ENCODE measurements around the gene POU2AF2. TPM values are rescaled to one million over a fixed set of nuclear protein-coding genes. Genes with fewer than 3 reads are reported as not detected.

The POU2AF2 gene
- total RNA-seq, 3 donors from 2014 or later (not counting 1 experiment from before 2014, with no cell fraction given), result not detected

- Mint-ChIP-seq H3K9me3 (no peaks in the 10 kb centered on the region), H3K4me3 (no peak overlapping the region), H3K27ac (no peak overlapping the region), H3K36me3 (no peaks in the 10 kb centered on the region), H3K27me3 (ENCODE audit: low read depth in 2 of 2) (peaks cover 28 to 62% of the 10 kb centered on the region in 2 donors), H3K4me1 (no peaks in the 10 kb centered on the region)
- Histone ChIP-seq H3K4me3 (ENCODE audit: low read length) (no peak overlapping the region), H3K4me1 (ENCODE audit: control insufficient read depth, insufficient read depth, low read length) (no peaks in the 10 kb centered on the region), H3K27ac (ENCODE audit: low read length) (no peak overlapping the region), H3K9me3 (ENCODE audit: control insufficient read depth, insufficient read depth, low read length) (no peaks in the 10 kb centered on the region), H3K36me3 (ENCODE audit: control insufficient read depth, insufficient read depth, low read length) (no peaks in the 10 kb centered on the region), H3K27me3 (ENCODE audit: control insufficient read depth, insufficient read depth, low read length) (no peaks in the 10 kb centered on the region)
- WGBS (ENCODE audit: insufficient coverage), result 47% methylated on average over 4 of the region's 4 CpGs
- TF ChIP-seq, protein P1, sequence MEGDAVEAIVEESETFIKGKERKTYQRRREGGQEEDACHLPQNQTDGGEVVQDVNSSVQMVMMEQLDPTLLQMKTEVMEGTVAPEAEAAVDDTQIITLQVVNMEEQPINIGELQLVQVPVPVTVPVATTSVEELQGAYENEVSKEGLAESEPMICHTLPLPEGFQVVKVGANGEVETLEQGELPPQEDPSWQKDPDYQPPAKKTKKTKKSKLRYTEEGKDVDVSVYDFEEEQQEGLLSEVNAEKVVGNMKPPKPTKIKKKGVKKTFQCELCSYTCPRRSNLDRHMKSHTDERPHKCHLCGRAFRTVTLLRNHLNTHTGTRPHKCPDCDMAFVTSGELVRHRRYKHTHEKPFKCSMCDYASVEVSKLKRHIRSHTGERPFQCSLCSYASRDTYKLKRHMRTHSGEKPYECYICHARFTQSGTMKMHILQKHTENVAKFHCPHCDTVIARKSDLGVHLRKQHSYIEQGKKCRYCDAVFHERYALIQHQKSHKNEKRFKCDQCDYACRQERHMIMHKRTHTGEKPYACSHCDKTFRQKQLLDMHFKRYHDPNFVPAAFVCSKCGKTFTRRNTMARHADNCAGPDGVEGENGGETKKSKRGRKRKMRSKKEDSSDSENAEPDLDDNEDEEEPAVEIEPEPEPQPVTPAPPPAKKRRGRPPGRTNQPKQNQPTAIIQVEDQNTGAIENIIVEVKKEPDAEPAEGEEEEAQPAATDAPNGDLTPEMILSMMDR (IDR thresholded peaks at IDR 0.05), result no peak
- DNase-seq, result no peak
- ATAC-seq, result no peak
- intact Hi-C loops (cut with micrococcal nuclease), result no loop called here
These were observed 60.4 kb downstream of the POU2AF2 start for GRCh38 chr11:111305876-111306275.

DNA sequence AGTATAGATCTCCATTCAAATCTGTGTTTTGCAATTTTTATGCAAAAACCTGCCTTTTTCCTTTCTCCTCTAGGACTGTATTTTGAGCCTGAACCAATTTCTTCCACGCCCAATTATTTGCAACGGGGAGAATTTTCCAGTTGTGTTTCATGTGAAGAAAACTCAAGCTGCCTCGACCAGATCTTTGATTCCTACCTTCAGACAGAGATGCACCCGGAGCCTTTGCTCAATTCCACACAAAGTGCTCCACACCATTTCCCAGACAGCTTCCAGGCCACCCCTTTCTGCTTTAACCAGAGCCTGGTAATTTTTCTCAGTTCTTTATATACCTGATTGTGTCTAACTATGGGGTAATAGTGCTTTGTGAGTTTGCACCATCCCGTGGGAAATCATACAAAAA is 60.8 kb downstream of the POU2AF2 start:
- H3K4me3 Mint-ChIP-seq, result no peak overlapping the region
- Histone ChIP-seq H3K27me3 (ENCODE audit: control insufficient read depth, insufficient read depth, low read length) (no peaks in the 10 kb centered on the region), H3K36me3 (ENCODE audit: control insufficient read depth, insufficient read depth, low read length) (no peaks in the 10 kb centered on the region), H3K9me3 (ENCODE audit: control insufficient read depth, insufficient read depth, low read length) (no peaks in the 10 kb centered on the region), H3K4me3 (ENCODE audit: low read length) (no peak overlapping the region), H3K4me1 (ENCODE audit: control insufficient read depth, insufficient read depth, low read length) (no peaks in the 10 kb centered on the region), H3K27ac (ENCODE audit: low read length) (no peak overlapping the region)
- intact Hi-C loops (cut with micrococcal nuclease), result no loop called here
- H3K9me3 Mint-ChIP-seq, result no peaks in the 10 kb centered on the region
- TF ChIP-seq, protein P1 (IDR thresholded peaks at IDR 0.05), result no peak
- H3K27ac Mint-ChIP-seq, result no peak overlapping the region
- no peaks in the 10 kb centered on the region for H3K4me1 Mint-ChIP-seq
- no peaks in the 10 kb centered on the region for H3K36me3 Mint-ChIP-seq
- no peak for DNase-seq
- ATAC-seq, result no peak
- peaks cover 26 to 58% of the 10 kb centered on the region in 2 donors for H3K27me3 Mint-ChIP-seq (ENCODE audit: low read depth in 2 of 2)
- 80% methylated on average over 5 of the region's 5 CpGs for WGBS (ENCODE audit: insufficient coverage)

DNA sequence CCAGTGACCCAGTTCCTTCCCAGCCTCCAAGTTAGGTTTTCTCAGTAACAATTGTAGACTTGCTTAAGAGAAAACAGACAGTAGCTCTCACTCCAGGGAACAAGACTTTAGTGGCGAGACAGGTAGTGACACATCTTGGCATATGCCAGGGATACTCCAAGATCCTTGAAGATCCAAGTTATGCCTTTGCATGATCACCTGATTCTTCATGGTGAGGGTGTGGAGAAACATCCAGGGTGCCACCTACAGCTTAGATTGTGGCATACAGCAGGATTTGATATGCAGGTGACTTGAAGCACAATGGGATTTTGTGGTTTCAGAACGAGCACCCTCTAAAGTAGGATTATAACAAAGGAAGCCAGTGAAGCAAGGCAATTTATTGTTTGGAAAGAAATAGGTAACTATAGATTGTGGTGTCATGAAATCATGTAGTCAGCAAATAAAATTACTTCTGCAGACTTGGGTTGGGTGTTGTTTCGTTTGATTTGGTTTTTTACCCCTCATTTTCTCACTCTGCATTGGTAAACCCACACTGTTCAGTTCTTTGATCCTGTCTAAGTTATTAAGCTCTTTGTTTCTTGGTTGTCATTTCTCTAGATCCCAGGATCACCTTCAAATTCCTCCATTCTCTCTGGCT is 62.1 kb downstream of the POU2AF2 start:
- no peak overlapping the region for H3K4me3 Mint-ChIP-seq
- 64% methylated on average over 2 of the region's 3 CpGs for WGBS (ENCODE audit: insufficient coverage)
- H3K4me1 Mint-ChIP-seq, result no peaks in the 10 kb centered on the region
- no peak overlapping the region for H3K27ac ChIP-seq (ENCODE audit: low read length)
- ATAC-seq, result no peak
- no peak overlapping the region for H3K27ac Mint-ChIP-seq
- no peaks in the 10 kb centered on the region for H3K4me1 ChIP-seq (ENCODE audit: control insufficient read depth, insufficient read depth, low read length)
- no peaks in the 10 kb centered on the region for H3K9me3 ChIP-seq (ENCODE audit: control insufficient read depth, insufficient read depth, low read length)
- peaks cover 28 to 45% of the 10 kb centered on the region in 2 donors for H3K27me3 Mint-ChIP-seq (ENCODE audit: low read depth in 2 of 2)
- intact Hi-C loops (cut with micrococcal nuclease), result no loop called here
- no peaks in the 10 kb centered on the region for H3K36me3 ChIP-seq (ENCODE audit: control insufficient read depth, insufficient read depth, low read length)
- H3K4me3 ChIP-seq (ENCODE audit: low read length), result no peak overlapping the region
- TF ChIP-seq, protein P1 (IDR thresholded peaks at IDR 0.05), result no peak
- no peaks in the 10 kb centered on the region for H3K27me3 ChIP-seq (ENCODE audit: control insufficient read depth, insufficient read depth, low read length)
- no peaks in the 10 kb centered on the region for H3K36me3 Mint-ChIP-seq
- no peaks in the 10 kb centered on the region for H3K9me3 Mint-ChIP-seq
- DNase-seq, result no peak

DNA sequence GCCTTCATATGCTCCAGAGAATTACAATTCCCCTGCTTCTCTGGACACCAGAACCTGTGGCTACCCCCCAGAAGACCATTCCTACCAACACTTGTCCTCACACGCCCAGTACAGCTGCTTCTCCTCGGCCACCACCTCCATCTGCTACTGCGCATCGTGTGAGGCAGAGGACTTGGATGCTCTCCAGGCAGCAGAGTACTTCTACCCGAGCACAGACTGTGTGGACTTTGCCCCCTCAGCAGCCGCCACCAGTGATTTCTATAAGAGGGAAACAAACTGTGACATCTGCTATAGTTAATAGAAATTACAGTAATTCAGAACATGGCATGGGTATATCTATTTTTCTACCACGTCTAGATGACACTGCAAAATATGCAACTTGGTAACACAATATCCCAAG is 62.6 kb downstream of the POU2AF2 start:
- no peak overlapping the region for H3K27ac ChIP-seq (ENCODE audit: low read length)
- TF ChIP-seq, protein P1 (IDR thresholded peaks at IDR 0.05), result no peak
- H3K27me3 ChIP-seq (ENCODE audit: control insufficient read depth, insufficient read depth, low read length), result no peaks in the 10 kb centered on the region
- H3K4me1 ChIP-seq (ENCODE audit: control insufficient read depth, insufficient read depth, low read length), result no peaks in the 10 kb centered on the region
- no peak overlapping the region for H3K4me3 Mint-ChIP-seq
- no peak for ATAC-seq
- no peak for DNase-seq
- H3K9me3 Mint-ChIP-seq, result no peaks in the 10 kb centered on the region
- no peaks in the 10 kb centered on the region for H3K36me3 Mint-ChIP-seq
- no peak overlapping the region for H3K27ac Mint-ChIP-seq
- 86% methylated on average over 7 of the region's 7 CpGs for WGBS (ENCODE audit: insufficient coverage)
- H3K36me3 ChIP-seq (ENCODE audit: control insufficient read depth, insufficient read depth, low read length), result no peaks in the 10 kb centered on the region
- intact Hi-C loops (cut with micrococcal nuclease), result no loop called here
- no peak overlapping the region for H3K4me3 ChIP-seq (ENCODE audit: low read length)
- no peaks in the 10 kb centered on the region for H3K4me1 Mint-ChIP-seq
- H3K9me3 ChIP-seq (ENCODE audit: control insufficient read depth, insufficient read depth, low read length), result no peaks in the 10 kb centered on the region
- H3K27me3 Mint-ChIP-seq (ENCODE audit: low read depth in 2 of 2), result peaks cover 25 to 40% of the 10 kb centered on the region in 2 donors
